Measurements from ENCODE around the gene TTF2. TPM values are rescaled to one million over a fixed set of nuclear protein-coding genes. Genes with fewer than 3 reads are reported as not detected.
"Not testable (repeated sequence)": the region's sequence is repeated elsewhere in the genome, so short reads cannot be mapped to it uniquely, and the experiment has no call there.

Gene TTF2
- total RNA-seq, 1 donor from 2014 or later = 3.3 TPM

DNA sequence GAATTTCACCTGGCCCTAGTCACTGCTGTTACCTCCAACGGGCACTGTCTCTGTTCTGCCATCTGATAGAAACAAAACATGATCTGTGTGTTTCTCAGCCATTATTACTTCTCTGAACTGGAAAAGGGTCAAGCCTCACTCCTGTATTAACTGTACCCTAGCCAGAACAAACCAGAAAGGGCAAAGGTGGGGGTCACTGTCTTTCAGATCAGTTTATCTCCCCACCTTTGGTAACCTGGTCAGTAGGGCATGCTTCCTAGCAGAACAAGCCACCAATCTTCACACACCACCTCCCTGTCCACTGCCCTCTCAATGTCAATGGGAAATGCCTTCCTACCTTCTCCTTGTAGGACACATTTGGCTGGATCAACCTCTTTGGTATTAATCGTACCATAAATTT lies 57.6 kb downstream of the TTF2 start:
- FAIRE-seq (no peak), DNase-seq (ENCODE audit: low spot score in 2 of 2) (no peak)

DNA sequence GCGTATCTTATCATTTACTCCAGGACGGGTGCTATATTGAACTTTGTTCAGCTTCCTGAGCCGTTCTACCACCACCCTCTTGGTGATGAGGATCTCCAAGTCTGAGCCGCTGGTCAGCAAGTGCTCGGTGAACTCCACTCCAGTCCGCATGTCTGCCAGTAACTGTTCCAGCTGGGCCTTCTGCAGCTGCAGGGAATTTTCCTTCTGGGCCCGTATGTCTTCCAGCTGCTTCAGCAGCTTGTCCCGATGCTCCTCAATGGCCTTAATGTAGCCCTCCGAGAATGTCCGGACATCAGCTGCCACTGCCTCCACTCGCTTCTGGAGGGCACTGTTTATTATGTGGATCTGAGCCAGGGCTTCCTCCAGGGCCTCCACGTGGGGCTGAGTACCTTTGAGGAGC lies 58.0 kb downstream of the TTF2 start:
- DNase-seq (ENCODE audit: low spot score in 2 of 2) (no peak), FAIRE-seq (no peak)

DNA sequence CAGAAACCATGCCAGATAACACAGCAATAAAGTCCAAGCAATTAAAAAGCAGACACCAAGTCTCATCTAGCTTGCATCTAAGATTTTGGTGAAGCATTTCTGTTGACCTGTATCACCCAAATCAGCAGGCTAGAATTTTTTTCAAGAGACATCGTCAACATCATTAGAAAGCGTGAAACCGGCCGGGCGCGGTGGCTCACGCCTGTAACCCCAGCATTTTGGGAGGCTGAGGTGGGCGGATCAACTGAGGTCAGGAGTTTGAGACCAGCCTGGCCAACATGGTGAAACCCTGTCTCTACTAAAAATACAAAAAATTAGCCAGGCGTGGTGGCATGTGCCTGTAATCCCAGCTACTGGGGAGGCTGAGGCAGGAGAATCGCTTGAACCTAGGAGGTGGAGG lies 59.0 kb downstream of the TTF2 start:
- FAIRE-seq = not testable (repeated sequence)

DNA sequence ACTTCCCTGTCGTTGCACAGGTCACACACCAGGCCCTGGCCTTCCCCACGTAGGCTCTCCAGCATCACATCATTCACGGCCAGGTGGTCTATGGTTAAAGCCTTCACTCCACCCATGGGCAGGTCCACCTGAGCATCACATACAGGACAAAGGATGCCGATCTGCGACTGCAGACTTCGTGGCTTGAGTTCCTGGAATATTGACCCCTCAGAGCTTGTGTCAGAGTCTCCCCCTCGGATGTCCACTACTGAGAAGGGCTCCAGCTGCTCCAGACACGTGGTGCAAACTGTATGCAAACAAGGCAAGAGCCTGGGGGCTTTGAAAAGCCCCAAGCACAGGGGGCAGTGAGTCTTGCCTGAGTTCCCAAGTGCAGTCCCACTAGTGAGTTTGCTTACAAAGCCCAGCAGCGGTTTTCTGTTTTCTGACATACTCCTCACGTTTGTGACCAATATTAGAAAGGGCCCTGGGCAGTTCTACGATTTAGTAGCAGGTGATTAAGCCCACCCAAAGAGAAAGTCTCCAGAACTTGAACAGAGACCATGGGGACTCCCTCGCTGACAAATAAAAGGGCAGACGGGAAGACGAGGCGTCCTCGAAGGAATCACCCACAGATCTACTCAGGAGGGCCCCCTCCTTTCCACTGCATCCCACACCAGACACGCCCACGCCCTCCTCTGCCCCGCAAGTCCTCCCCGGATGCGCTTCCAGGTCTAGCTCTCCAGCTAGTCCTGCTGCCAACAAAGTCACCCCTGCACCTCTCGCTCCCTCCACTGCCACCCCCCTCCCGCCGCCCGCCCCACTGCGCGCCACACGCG lies 60.9 kb downstream of the TTF2 start:
- DNase-seq (ENCODE audit: low spot score in 2 of 2) = peak in 1 of 2 donors; percentile 17
- FAIRE-seq = no peak

More for the DNA sequence above, 59.0 kb downstream of the TTF2 start:
- not testable (repeated sequence) for DNase-seq (ENCODE audit: low spot score in 2 of 2)

DNA sequence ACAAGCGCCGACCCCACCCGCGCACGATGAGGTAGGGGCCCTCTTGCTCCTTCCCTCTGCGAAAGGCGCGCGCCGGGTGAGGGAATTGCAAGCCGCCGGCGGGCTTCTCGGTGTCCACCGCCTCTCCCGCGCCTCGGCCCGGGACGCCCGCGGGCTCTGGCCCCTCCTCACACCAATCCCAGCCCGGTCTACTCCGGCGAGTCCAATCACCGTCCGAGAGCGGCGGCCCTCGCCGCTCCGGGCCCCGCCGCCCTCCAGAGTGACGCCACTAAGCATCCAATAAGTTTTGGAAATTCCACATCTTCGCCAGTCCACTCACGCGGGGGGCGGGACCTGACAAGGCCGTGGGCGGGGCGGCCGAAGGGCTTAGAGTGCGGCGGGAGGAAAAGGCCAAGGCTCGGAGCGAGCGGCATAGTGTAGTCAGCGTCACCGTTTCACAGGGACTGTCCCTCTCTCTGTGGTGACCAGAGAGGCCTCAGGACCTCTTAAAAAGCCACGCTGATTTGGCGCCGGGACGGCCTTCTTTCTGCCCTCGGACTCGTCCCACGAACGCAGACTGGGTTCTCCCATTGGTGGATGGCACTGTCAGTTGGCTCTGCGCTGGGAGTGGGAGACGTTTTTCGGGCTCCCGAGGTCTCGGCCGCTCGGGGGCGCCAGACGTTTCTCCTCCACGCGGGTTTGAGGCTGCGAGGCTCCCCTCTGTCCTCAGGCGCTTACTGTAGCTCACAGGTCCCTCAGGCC lies 61.6 kb downstream of the TTF2 start, which contains the start of gene TRIM45:
Gene TRIM45, minus strand, starts transcription at position 161 of the 741 bp plus-strand sequence. CDS start 548 bp downstream, outside the sequence.
- DNase-seq (ENCODE audit: low spot score in 2 of 2) = peak; percentile 85 to 89
- no peak for FAIRE-seq

DNA sequence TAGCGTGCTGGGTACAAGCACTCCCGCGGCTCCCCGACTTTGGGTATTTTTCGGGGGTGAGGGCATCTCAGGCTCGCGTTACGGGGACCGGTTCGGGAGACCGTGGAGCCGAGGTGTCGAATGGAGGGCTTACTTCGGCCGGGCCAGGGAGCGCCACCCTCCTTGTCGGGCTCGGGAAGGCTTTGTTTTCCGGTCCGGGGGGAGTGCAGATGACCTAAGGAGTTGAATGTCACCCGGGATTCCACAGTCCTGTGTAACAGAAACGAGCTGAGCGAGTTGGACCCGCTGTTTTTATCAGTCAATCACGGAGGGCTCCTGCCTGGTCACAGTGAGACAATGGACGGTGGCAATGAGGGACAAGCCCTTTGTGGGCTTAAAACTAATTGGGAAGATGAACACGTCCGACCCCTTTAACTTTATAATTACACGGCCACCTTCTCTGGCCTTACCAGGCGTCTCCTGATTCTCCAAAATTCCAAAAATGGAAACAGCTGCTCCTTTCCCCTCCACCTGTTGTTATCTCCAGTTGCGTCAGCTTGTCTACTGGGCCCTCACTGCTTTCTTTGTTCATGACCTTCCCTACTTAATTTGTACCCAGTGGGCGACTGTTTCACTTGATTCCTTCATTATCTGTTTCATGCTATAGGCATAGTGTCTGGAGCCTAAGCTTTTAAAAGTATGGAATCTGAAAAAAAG lies 62.4 kb downstream of the TTF2 start:
- DNase-seq (ENCODE audit: low spot score in 2 of 2) (no peak), FAIRE-seq (no peak)

DNA sequence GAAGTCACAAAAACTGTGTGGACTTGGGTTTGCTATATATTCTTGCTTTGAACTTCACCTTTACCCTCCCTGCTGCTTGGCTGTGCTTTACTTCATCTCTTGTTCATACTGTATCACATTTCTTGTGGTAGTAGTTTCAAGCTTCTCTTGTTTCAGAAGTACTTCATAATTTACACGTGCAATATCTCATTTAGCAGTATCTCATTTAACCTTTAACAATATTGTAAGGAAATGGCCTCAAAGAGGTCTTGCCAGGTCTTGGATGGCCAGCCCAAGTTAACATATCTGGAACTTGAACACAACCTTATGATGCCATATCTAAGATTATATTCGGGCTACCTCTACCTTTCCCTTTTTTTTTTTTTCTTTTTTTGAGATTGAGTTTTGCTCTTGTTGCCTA lies 63.1 kb downstream of the TTF2 start:
- DNase-seq (ENCODE audit: low spot score in 2 of 2) (no peak), FAIRE-seq (no peak)

DNA sequence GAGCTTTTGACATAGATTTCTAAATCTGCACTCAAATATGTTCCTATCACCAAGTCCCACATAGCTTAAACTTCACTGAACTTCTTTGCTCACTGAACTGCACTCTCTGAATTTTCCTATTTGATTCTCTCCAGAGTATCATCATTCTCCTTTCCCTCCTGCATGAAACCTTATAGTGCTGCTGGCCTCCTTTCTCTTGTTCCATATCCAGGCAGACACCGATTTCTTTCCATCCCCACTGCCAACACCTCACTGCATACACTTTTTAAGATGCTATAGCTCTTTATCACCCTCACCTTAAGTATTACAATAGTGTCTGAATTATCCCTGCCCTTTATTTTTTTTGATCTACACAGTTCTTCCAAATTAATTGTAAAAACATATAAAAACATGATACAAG lies 64.5 kb downstream of the TTF2 start:
- DNase-seq (ENCODE audit: low spot score in 2 of 2) (no peak), FAIRE-seq (no peak)

DNA sequence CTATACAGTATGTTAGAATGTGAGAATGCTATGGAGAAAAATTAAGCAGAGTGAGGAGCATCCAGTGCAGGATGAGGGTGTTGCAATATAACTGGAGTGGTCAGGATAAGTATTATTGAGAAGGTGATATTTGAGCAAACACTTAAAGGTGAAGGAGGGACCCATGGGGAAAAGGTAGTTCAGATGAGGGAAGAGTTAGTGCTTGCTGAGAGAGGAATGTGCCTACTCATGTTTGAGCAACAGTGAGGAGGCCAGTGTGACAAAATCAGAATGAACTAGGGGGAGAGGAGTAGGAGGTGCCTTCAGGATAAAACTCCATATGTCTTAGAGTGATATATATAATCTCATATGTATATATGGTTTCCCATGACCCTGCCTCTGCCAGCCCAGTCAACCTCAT lies 67.7 kb downstream of the TTF2 start:
- DNase-seq (ENCODE audit: low spot score in 2 of 2) (no peak), FAIRE-seq (no peak)

DNA sequence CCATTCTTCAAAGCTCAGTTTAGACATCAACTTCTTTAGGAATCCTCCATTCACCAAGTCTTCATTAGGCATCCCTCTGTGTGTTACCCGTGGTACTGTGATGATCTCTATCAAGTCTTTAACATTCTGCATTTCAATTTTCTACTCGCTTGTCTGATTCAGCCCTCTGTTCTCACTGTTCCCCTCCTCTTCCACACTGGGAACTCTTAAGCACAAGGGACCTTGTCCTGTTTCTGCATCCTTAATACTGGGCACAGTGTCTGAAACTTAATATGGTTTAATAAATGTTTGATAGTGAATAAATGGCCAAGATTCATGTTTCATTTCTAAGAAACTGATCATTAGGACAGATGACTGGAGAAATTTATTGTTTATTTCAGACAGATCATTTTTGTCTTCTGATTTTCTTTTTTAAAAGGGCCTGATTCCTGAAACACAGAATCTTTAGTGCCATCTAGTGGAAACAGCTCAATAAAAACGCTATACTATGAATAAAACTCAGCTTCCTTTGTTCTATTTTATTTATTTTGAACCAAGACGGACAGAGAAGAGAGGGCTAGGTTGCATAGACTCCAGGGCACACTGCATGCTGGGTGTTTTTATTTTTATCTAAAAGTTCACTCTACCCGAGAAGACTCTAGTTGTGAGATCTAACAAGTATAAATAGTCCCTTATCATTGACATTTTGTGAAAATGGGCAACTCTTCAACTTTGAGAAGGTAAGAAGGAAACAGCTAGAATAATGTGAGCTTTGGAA lies 68.4 kb downstream of the TTF2 start:
- DNase-seq (ENCODE audit: low spot score in 2 of 2) (peak; percentile 30 to 42), FAIRE-seq (peak; percentile 39)

DNA sequence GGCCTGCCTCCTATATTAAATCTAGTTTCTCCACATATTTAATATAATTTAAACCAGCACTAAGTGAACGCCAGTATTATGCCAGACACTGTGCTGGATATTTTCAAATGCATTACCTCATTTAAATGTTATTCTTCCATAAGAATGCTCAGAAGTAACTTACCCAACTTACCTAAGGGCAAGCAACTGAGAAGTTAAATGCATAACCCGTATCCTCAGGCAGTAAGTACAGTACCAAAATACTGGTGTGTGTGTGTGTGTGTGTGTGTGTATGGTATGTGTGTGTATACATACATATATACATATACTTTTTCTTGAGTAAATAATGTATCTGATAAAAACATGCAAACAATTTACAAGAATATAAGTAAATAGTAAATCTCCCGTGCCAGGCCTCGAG lies 70.4 kb downstream of the TTF2 start:
- DNase-seq (ENCODE audit: low spot score in 2 of 2) (no peak), FAIRE-seq (no peak)

DNA sequence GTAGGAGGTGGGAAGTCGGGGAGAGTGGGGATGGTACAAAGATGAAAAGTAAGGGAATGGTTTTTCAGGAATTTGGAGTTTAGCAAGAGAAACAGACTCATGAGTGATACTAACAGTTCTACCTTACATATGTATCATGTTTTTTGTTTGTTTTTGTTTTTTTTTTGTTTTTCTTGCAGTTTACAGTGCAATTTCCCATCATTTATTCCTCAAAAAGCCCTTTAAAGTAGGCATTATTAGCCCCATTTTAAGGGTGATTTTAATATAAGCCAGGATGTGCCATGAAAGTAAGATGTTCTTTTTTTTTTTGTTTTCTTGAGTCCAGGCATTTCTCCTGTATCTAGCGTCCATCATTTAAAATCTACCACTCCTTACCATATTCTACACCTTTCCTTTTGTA lies 75.2 kb downstream of the TTF2 start:
- FAIRE-seq = no peak

DNA sequence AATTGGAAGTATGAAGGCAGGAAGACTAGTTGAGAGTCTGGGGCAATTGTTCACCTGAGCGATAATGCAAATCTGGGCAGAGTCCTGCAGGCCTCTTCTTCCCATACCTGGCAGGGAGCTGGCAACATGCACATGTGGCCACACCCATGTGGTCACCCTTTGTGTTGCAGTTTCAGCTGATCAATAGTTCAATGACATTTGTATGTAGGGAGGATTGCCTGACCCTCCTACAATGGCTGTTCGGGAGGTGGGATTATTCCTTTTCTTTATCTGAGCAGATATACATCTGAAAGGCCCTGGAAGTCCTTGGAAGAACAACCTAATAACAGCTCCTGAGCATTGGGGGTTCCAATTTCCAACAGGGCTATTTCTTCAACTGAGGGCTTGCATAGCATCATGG lies 76.6 kb downstream of the TTF2 start:
- no peak for FAIRE-seq

More for the DNA sequence above, 75.2 kb downstream of the TTF2 start:
- DNase-seq (ENCODE audit: low spot score in 2 of 2) = no peak

DNA sequence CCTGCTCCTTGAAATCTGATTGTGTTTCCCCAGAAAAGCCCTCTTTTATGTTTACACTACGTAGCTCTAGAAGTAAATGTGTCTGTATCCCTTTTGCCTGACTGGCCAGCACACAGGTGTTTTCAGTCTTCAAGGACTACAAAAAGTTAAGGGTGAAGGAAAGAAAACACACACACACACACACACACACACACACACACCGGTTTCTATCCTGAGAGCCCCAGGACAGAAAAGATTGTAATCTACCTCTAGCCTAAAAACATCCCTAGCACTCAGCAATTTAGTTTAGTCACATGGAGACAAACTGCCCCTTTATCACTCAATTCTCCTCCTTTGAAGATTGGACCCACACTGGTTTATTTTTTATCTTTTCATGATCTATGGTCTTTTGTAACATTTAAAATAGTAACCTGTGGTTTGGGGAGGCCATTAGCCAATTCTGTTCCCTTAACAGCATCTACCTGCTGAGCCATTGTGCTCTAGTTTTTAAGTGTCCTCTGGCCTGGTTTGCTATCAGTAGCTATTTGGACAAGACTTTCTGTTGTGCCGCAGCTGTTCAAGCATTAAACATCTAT lies 77.2 kb downstream of the TTF2 start:
- no peak for DNase-seq (ENCODE audit: low spot score in 2 of 2)
- no peak for FAIRE-seq

More for the DNA sequence above, 76.6 kb downstream of the TTF2 start:
- no peak for DNase-seq (ENCODE audit: low spot score in 2 of 2)

DNA sequence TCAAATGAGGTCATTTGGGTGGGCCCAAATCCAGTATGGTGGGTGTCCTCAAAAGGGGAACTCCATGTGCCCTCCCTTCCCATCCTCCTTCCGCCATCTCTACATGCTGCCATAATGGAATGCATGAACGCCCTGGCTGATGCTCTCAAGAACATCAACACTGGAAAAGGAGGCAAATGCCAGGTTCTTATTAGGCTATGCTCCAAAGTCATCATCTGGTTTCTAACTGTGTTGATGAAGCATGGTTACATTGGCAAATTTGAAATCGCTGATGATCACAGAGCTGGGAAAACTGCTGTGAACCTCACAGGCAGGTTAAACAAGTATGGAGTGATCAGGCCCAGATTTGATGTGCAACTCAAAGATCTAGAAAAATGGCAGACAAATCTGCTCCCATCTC lies 78.0 kb downstream of the TTF2 start:
- no peak for DNase-seq (ENCODE audit: low spot score in 2 of 2)

DNA sequence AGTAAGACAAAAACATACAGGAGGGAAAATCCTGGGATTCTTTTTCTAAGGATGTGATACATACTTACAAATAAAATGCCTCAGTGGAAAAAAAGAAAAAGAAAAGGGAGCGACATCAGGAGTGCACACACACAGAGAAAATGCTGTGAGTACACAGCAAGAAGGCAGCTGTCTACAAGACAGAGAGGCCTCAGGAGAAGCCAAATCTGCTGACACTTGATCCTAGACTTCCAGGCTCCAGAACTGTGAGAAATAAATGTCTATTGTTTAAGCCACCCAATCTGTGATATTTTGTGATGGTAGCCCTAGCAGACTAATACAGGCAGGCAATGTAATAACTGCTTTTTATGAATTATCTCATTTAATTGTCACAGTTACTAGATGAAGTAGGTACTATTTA lies 78.4 kb downstream of the TTF2 start:
- DNase-seq (ENCODE audit: low spot score in 2 of 2) (no peak), FAIRE-seq (no peak)

More for the DNA sequence above, 78.0 kb downstream of the TTF2 start:
- no peak for FAIRE-seq

DNA sequence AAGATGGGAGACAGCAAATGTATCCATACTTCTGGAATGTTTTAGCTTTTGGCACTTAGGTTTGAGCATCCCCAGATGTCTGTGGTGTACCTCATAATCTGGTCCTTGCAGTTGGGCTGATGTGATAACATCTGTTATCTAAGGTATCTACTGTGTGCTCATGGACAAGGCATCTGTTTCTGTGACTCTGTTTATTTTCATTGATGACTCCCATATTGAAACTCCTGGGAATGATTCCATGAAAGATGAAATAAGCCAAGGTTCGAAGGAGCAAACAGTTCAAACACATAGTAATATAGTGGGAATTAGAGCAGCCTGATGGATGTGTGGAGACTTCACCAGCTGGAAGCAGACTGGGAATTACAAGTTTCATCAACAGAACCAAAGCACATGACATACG lies 82.1 kb downstream of the TTF2 start:
- FAIRE-seq (no peak), DNase-seq (ENCODE audit: low spot score in 2 of 2) (no peak)

DNA sequence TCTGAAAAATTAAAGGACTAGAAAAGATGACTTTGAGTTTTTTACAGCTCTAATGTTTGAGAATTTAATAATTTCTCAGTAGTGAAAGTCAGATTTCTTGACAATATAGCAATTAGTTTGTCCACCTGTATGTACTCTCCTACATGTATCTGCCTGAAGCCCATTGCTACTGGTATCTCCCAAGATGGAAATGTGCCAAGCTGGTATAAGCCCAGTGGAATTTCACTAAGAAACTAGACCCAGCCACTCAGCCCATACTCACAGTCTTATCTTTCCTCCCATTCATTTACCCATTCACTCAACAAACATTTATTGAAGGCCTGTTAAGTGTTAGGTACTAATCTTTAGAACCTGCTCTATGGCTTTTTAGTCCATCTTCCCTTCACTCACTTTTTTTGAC lies 83.0 kb downstream of the TTF2 start:
- no peak for FAIRE-seq
- DNase-seq (ENCODE audit: low spot score in 2 of 2) = no peak

DNA sequence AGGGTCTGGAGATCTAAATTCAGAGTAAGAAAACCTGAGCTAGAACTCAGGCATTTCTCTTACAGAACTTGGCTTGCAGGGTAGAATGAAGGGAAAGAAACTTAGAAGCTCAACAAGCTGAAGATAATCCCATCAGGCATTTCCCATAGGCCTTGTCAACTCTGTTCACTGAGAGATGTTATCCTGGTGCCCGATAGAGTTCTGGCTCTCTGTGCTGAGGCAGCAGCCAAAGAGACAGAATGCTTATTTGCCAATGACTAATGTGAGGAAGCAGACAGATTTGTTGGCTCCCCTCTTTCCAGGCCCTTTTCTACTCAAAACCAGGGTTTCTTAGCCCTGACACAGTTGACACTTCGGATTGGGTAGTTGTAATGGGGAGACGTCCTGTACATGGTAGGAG lies 83.7 kb downstream of the TTF2 start:
- DNase-seq (ENCODE audit: low spot score in 2 of 2) (no peak), FAIRE-seq (no peak)

DNA sequence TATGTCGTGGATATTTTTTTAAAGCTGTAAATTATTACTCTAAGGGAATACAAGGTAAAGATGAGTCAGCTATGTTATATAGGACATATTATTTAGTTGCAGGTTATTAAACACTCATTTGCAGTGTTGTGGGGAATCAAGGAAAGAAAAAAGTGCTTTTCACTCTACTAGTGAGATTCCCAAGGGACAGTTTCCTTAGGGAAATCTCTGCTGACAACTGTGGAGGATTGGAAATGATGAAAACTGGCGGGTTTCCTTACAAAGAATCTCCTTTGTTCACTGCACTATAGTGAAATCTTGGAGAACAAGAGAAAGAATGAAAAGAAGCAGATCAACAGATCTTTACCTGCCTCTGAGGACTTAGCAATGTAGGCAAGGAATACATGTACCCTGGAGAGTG lies 85.9 kb downstream of the TTF2 start:
- FAIRE-seq = no peak
- DNase-seq (ENCODE audit: low spot score in 2 of 2) = no peak
